HG03135 (cell line): ENCODE measurements around the gene CD38.
"Not testable (repeated sequence)": the region's sequence is repeated elsewhere in the genome, so short reads cannot be mapped to it uniquely, and the experiment has no call there.

Source experiments
- ATAC-seq: cut with Tn5 transposase; IDR thresholded peaks from one replicate; pipeline ENCODE4 v1.9.1; 2021; ENCODE audit warnings: mild to moderate bottlenecking, moderate library complexity; ENCODE audit not compliant: unreplicated experiment

The CD38 gene

DNA sequence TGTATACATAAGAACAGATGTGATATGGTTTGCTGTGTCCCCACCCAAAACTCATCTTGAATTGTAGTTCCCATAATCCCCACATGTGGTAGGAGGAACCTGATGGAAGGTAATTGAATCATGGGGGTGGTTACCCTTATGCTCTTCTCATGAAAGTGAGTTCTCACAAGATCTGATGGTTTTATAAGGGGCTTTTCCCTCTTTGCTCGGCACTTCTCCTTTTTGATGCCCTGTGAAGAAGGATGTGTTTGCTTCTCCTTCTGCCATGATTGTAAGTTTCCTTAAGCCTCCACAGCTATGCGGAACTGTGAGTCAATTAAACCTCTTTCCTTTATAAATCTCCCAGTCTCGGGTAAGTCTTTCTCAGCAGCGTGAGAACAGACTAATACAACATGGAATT, 83.1 kb downstream of the CD38 start:
- ATAC-seq, result not testable (repeated sequence)

DNA sequence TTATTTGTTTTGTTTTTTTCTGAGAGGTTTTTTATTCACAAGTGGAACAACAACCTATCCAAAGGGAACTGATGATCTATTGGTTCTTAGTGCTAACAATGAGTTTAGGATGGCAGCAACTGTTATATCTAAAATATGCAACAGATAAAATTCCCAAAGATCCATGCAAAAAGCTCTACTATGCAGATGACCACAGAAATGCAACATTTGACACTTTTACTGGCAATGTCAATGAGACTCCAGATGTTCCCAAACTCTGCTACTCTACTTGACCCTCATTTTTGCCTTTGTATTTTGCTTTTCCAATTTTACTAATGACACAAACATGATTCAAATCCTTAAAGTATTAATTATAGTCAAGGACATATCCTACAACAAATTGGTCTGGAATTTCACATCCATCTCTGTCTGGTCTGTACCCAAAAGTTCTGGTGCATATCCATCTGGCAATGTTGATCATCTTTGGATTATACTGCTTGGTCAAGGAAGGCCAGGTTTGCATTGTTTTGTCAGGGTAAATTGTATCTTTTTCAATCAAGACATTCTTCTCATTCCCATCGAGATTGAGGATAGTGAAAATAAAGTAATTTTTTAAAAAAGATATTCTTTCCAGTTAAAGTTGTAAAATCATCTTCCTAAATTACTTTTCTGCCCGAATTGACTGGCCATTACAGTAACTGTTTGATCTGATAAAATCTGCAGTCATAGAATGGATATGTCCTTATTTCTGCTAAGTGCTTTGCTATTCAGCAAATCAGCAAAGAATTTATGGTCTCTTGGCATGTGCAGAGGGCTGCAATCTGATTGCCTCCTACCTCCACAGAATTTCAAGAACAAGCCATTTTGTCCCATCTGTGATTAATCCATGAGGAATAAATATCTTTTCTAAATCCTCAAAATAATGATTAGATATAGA, 86.8 kb downstream of the CD38 start:
- ATAC-seq, result no peak

DNA sequence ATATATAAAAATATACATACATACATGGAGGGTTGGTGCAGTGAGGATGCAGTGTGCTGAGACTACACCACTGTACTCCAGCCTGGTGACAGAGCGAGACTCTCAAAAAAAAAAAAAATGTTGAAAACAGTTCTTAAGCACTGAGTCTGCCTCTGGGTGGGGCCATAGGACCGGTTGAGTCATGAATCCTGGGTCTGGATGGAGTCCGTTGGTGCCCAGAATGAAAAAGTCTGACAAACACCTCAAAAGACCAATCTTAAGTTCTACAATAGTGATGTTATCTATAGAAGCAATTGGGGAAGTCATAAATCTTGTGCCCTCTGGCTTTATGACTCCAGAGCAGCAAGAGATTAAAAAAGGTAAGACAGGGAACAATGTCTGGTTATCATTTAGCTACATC, 90.0 kb downstream of the CD38 start:
- no peak for ATAC-seq

DNA sequence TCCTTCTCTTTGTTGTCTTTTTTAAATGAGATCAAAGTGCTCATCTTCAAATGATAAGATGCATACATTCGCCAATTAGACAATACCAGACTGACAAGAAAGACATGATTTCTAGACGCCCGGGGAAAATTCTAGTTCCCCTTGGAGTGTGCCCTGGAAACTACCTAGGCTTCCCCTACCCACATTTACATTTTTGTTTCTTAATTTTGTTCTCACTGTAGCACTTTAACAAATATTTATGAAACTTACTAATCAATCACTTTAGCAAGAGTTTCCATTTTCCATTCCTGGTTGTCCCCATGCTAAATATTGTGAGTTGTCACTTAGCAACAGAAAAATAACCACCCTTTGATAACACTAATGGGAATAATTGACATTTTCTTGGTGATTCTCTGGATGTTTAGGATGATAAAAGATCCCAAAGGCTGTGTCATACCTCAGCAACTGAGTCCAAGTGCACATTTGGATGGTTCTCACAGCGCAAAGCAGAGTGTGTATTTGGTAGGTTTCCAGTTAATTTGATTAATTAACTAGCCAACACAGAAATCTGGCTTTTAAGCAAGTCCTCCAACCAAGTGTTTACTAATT, 90.8 kb downstream of the CD38 start:
- ATAC-seq, result no peak

DNA sequence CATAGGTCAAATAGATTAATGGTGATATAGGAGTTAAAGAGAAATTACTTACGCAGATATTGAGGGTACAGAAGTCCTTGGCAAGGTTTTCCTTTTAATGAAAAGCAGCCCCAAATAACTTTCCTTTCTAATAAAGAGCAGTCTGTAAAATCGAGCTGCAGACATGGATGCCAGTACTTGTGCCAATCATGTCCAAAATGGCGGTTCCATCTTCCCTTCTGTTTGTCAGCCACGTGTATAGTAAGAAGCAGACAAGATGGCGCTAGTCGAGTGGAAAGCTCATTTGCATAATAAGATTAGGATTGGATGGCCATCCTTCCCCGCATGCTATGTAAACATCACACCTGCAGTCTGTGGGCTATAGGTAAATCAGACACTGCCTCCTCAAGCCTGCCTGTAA, 92.0 kb downstream of the CD38 start:
- no peak for ATAC-seq

DNA sequence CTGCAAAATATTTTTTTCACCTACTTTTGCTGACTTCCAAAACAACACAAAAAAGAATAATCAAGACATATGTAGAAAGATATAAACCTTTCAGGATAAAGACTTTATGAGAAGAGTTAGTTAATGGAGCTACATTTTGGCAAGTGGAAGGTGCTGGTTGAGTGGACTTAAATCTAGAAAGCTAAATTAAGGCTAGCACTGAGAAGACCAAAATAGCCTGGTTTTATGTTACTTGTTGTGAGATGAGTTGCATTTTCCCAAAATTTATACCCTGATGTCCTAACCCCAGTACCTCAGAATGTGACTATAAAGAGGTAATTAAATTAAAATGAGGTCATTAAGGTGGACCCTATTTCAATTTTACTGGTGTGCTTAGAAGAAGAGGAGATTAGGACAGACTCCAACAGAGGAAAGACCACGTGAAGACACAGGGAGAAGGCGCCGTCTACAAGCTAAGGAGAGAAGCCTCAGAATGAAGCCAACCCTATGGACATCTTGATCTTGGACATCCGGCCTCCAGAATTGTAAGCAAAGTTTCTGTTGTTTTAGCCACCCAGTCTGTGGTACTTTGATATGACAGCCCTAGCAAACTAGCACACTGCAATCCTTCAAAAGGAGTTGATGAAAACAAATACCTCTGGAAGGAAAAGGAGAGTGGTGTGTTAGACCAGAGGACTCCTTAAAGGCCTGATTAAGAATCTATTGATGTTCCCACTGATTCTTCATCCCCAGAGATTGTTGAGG, 93.0 kb downstream of the CD38 start:
- no peak for ATAC-seq

DNA sequence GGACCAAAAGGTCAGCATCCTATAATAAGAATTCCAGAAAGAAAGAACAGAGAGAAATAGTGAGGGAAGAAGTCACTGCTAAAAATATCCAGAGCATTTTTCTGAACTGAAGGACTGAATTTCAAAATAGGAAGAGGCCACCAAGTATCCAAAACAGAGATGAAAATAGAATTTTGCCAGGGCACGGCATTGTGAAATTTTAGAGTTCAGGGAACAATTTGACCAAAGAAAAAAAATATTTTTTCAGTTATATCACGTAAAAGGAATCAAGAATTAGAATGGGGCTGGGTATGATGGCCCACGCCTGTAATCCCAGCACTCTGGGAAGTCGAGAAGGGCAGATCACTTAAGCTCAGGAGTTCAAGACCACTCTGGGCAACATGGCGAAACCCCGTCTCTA, 95.0 kb downstream of the CD38 start:
- ATAC-seq, result no peak

DNA sequence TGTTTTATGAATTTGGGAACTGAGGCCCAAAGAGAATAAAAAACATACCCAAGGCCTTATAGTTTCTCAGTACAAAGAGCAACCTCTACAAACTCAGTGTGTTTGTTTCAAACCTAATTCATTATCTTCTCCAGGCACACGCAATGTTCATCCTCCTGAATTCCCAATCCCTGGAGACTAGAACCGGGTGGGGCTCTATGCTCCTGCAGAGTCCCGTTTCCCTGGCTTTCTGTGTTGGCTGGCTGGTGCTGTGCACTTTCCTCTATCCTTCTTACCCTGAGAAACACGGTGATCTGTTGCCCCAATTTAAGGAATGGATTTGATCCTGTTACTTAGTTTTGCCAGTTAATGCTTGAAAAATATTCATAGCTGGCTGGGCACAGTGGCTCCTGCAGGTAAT, 96.5 kb downstream of the CD38 start:
- ATAC-seq, result no peak

DNA sequence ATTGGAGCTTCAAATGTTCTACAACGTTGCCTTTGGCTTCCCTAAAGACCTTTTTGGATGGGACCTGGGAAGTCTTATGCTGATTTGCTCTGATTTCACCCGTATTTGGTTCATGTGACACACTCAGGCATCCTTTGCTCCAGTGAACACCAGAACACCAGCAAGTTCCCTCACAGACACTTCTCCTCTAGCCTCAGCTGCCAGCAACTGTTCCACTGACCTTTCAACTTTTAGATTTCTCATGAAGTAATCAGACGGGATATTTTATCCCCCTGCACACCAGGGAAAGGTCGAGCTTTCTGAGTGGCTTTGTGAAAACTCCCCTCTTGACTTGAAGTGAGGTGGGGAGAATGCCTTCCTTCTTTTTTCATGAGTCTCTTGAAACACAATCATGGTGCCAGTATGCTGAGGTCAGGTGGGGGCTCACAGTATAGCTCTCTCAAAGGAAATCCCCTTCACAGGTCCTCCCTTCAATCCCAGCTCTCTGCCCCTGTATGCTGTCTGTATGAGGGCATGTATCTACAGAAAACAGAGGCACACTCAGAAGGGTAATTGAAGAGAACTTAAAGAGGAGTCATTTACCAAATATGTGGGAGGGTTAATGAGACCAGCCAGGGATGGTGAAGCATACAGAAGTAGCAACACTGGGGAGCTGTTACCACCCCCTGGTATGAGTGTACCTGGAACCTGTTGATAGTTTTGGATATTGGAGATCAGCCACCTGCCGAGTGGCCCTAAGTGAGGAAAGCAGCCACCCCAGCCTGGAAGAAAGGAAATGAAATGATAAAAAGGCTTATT, 97.7 kb downstream of the CD38 start:
- ATAC-seq, result no peak

DNA sequence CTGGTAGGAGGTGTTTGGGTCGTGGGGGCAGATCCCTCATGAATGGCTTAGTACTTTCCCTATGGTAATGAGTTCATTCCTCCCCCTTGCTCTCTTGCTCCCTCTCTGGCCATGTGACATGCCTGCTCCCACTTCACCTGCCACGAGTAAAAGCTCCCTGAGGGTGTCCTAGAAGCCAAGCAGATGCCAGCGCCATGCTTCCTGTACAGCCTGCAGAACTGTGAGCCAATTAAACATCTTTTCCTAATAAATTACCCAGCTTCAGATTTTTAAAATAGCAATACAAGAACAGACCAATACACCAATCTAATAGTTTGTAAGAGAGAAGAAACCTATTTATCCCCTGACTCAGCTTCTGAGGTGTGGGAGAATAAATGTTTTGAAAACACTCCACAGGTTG, 99.9 kb downstream of the CD38 start:
- ATAC-seq, result no peak

DNA sequence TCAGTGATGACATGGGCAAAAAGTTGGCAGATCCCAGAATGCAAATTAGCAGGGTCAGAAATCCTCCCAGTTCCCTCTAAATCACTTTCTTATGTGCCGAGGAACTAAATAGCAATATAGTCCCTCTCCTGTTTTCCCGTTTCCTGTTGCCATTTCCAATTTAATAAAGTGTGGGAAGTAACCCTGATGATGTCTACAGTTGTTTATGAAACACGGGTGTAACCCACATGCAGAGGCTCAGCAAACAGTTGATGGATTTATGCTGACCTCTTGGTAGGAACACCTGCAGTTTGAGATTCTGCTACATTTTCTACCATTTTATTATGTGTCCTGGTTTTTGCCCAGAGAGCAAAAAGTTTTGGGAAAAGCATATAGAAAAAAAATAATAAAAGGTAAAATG, 103.7 kb downstream of the CD38 start:
- no peak for ATAC-seq

DNA sequence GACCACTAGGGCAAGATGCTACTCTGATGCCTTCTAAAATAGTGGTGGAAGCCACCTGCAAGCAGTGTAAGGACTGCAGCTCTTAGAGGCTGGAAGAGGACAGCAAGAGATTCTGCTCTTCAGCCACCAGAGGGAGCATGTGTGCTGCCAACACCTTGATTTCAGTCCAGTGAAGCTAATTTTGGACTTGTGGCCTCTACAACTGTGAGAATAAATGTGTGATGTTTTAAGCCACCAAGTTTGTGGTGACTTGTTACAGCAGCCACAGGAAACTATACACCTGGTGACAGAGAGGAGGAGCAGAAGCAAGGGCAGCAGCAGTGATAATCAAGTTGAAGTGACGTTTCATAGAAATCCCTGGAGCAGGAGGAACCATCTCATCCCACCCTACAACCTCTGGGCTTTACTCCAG, 104.6 kb downstream of the CD38 start:
- ATAC-seq, result peak; percentile 94

DNA sequence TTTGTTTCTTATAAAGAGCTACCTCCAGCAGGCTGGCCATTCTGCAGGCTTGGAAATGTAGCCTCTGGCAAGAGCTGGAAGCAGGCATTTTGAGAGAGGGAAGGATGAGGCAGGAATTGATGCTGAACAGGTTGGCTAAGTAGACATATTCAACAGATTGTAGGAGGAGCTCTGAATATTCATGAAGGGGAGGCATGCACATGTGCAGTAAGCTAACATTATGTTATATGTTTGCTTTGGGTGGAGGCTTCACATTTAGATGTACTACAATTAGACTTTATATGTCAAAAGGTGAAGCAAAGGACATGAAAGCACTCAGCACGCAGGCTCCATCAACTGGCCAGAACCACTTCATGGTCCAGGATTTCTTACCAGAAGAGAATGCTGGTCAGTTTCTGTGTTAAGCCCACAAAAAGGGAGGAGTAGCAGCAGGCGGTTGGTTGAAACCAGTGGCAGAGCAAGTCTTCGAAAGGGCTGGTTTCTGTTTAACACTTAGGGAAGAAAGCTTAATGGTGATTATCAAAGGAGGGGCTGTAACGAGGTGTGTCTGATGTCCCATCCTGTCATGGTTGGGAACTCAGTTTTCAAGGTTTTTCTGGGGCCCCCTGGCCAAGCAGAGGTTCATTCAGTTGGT, 105.6 kb downstream of the CD38 start:
- no peak for ATAC-seq

DNA sequence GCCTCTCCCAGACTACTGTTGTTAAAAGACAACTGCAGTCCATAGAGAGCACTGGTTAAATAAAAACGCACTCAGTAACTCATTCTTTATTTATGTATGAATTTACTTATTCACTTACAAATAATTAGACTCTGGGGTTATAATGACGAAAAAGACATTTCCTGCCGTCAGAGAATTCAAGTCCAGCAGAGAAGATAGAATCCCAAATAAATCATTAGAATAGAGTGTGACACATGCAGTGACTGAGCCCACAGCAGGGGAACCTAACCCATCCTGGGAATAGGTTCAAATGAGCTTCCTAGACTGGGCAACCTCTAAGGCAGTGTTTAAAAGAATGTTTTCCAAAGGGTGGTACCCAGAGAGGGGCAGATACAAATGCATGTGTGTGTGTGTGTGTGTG, 106.5 kb downstream of the CD38 start:
- ATAC-seq, result no peak

DNA sequence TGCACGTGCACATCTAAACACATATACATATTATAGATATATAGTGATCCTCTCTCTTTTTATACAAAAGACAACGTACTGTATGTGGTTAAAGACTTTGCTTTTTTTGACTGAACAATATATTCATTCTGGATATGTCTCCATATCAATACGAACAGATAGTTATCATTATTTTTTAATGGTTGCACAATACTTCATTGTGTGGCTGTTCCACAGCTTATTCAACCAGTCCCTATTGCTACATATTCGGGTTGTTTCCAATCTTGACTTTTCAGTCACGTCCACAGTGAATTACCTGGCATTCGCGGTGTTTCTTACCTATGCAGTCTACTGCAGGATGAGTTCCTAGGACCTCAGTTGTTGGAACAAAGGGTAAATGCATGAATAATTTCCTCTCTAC, 107.3 kb downstream of the CD38 start:
- ATAC-seq, result no peak

DNA sequence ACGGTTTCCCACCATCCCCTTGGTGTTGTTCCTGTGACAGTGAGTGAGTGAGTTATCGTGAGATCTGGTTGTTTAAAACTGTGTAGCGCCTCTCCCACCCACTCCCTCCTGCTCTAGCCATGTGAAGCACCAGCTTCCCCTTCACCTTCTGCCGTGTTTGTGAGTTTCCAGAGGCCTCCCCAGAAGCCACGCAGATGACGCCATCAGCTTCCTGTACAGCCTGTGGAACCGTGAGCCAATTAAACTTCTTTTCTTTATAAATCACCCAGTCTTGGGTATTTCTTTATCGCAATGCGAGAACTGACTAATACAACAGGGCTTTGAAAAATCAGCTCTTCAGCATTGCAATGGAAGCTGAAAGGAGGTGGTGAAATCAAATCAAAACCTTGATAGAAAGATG, 110.4 kb downstream of the CD38 start:
- no peak for ATAC-seq

DNA sequence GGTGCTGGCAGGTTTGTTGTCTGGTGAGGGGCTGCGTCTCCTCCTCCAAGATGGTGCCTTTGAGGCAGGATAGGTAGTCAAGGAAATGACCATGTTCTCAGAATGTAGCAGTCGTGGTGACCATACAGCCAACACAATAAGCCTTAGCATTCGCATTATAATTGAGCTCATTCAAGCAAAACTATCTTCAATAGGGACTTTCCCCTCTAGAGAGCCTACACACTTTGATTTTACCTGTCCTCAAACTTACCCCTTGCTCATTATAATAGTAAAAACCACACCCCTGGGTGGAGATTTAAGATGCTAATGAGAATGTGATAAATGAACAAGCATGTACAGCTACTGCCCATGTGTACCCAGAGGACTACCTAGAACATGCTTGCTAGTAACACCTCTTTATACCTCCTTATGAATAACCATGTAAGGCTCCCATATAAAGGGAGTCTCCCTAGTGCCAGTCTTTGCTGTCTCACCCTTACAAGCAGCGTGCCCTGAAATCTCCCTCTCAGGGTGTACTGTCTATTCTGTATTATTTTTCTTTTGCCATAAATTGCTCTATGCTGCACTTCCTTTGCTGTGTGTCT, 112.2 kb downstream of the CD38 start:
- ATAC-seq, result no peak

DNA sequence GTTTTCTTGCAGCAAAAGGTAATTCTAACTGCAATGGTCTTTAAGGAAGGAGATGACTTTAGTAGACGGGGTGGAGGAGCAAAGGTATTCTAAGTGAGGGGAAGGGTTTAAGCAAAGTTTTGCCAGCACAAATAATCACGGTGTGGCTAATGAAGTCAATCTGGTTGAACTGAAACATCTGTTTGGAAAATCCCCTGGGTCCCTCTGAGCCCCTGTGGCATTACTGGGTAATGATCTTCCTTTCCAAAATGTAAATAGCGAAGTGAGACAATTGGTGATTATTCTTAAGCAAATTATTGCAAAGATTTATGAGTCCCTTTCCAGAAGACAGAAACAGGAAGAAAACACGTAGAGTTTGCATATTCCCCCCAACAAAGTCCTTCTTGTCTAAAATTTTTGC, 113.2 kb downstream of the CD38 start:
- ATAC-seq, result no peak

DNA sequence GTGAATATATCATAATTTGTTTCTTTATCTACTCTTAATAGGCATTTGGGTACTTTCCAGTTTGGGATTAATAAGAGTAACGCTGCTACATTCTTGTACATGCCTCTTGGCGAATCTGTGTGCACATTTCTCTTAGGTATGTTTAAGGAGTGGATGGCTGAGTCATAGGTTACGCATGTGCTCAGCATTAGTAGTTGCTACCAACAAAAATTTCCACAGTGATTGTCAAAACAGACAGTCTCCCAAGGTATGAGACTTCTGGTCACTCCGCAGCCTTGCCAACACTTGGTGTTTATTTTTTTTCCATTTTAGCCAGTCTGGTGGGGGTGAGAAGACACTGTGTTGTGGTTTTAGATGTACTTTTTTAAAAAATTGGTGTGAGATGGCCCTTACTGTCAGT, 115.8 kb downstream of the CD38 start:
- no peak for ATAC-seq

DNA sequence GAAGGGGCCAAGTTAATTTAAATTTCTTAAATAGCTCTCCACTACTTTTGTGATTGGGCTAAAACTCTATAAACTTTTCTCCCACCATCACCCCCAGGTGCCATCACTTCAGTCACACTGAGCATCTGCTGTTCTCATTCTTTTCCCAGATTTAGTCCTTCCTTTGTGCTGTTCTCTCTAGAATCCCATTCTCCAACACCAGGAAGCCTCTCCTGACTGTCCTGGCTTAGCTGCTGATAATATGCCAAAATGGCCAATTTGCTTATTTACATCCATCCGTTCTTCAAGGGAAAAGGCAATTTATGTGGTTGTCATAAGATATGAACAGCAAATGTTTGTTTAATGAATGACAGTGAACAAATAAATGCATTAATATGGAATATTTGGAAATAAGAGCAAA, 116.3 kb downstream of the CD38 start:
- no peak for ATAC-seq
